ENCODE results near the gene ADGRG1. TPM values are rescaled to one million over a fixed set of nuclear protein-coding genes. Genes with fewer than 3 reads are reported as not detected.

The ADGRG1 gene
- total RNA-seq, 3 donors from 2014 or later (not counting 1 experiment from before 2014, with no cell fraction given): 830 to 949 (median 858) TPM

DNA sequence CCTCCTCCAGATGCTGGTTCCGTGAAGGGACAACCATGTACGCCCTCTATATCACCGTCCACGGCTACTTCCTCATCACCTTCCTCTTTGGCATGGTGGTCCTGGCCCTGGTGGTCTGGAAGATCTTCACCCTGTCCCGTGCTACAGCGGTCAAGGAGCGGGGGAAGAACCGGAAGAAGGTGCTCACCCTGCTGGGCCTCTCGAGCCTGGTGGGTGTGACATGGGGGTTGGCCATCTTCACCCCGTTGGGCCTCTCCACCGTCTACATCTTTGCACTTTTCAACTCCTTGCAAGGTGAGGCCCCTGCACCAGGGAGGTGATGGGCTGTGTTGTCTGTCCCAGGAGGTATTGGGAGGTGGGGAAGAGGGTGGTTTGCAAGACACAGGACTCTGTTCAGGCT lies 57.2 kb downstream of the ADGRG1 start:
- H3K9me3 Mint-ChIP-seq: no peaks in the 10 kb centered on the region
- H3K36me3 Mint-ChIP-seq: no peaks in the 10 kb centered on the region
- H3K27ac Mint-ChIP-seq: no peak overlapping the region
- Histone ChIP-seq H3K27ac (ENCODE audit: low read length) (no peak overlapping the region), H3K4me1 (ENCODE audit: control insufficient read depth, insufficient read depth, low read length) (peaks cover 18% of the 10 kb centered on the region), H3K9me3 (ENCODE audit: control insufficient read depth, insufficient read depth, low read length) (no peaks in the 10 kb centered on the region), H3K36me3 (ENCODE audit: control insufficient read depth, insufficient read depth, low read length) (no peaks in the 10 kb centered on the region), H3K4me3 (ENCODE audit: low read length) (no peak overlapping the region), H3K27me3 (ENCODE audit: control insufficient read depth, insufficient read depth, low read length) (no peaks in the 10 kb centered on the region)
- TF ChIP-seq, protein P1, sequence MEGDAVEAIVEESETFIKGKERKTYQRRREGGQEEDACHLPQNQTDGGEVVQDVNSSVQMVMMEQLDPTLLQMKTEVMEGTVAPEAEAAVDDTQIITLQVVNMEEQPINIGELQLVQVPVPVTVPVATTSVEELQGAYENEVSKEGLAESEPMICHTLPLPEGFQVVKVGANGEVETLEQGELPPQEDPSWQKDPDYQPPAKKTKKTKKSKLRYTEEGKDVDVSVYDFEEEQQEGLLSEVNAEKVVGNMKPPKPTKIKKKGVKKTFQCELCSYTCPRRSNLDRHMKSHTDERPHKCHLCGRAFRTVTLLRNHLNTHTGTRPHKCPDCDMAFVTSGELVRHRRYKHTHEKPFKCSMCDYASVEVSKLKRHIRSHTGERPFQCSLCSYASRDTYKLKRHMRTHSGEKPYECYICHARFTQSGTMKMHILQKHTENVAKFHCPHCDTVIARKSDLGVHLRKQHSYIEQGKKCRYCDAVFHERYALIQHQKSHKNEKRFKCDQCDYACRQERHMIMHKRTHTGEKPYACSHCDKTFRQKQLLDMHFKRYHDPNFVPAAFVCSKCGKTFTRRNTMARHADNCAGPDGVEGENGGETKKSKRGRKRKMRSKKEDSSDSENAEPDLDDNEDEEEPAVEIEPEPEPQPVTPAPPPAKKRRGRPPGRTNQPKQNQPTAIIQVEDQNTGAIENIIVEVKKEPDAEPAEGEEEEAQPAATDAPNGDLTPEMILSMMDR (IDR thresholded peaks at IDR 0.05): no peak
- no peaks in the 10 kb centered on the region for H3K27me3 Mint-ChIP-seq (ENCODE audit: low read depth in 2 of 2)
- ATAC-seq (no peak), DNase-seq (no peak)
- H3K4me1 Mint-ChIP-seq: peaks cover 15 to 20% of the 10 kb centered on the region in 2 donors
- 92% methylated on average over 9 of the region's 11 CpGs for WGBS (ENCODE audit: insufficient coverage)
- intact Hi-C loops (cut with micrococcal nuclease): no loop called here
- H3K4me3 Mint-ChIP-seq: no peak overlapping the region

DNA sequence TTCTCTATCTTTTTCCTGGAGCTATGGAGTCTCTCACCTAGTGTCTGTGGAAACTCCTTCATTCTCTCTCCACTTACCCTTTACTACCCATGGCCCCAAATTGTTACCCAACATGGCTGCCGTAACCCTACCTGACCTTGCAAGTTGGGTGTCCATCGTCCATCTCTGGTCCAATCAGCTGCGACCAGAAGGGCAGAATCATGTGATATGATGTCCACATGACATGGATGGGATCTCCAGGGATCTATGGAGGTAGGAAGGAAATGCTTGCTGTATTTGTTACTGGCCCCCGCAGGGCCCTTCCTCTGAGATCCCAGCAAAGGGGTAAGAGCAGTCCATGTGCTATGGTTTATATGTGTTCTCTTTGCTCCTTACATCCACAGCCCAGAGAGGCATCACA lies 58.1 kb downstream of the ADGRG1 start:
- H3K4me3 ChIP-seq (ENCODE audit: low read length): no peak overlapping the region
- DNase-seq (no peak), ATAC-seq (no peak)
- TF ChIP-seq, protein P1 (IDR thresholded peaks at IDR 0.05): no peak
- H3K4me3 Mint-ChIP-seq: no peak overlapping the region
- H3K27me3 Mint-ChIP-seq (ENCODE audit: low read depth in 2 of 2): no peaks in the 10 kb centered on the region
- H3K9me3 ChIP-seq (ENCODE audit: control insufficient read depth, insufficient read depth, low read length): no peaks in the 10 kb centered on the region
- peaks cover 20% of the 10 kb centered on the region in 2 donors for H3K4me1 Mint-ChIP-seq
- H3K4me1 ChIP-seq (ENCODE audit: control insufficient read depth, insufficient read depth, low read length): peaks cover 25% of the 10 kb centered on the region
- H3K27ac ChIP-seq (ENCODE audit: low read length): no peak overlapping the region
- WGBS (ENCODE audit: insufficient coverage): 73% methylated on average over 4 of the region's 4 CpGs
- H3K27ac Mint-ChIP-seq: no peak overlapping the region
- no peaks in the 10 kb centered on the region for H3K27me3 ChIP-seq (ENCODE audit: control insufficient read depth, insufficient read depth, low read length)
- no peaks in the 10 kb centered on the region for H3K36me3 Mint-ChIP-seq
- H3K36me3 ChIP-seq (ENCODE audit: control insufficient read depth, insufficient read depth, low read length): no peaks in the 10 kb centered on the region
- intact Hi-C loops (cut with micrococcal nuclease): no loop called here
- H3K9me3 Mint-ChIP-seq: no peaks in the 10 kb centered on the region

DNA sequence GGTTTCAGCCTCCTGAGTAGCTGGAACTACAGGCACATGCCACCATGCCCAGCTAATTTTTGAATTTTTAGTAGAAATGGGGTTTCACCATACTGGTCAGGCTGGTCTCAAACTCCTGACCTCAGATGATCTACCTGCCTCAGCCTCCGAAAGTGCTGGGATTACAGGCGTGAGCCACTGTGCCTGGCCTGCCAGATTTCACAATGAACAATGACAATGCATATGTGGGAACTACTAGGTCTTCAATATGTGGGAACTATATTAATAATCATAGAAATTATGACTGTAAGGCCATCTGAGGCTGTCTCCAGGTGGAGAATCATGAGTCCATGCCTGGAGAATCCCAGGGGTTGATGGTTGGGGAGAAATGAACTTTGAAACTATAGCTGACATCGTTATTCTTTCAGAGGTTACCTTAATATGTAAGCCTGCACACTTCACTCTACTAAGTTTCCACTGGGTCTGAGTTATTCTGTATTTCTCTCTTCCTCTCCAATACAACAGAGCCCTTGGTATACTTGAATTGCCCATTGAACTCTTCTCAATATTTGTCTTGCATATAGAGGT lies 59.0 kb downstream of the ADGRG1 start:
- no peaks in the 10 kb centered on the region for H3K36me3 Mint-ChIP-seq
- ATAC-seq (no peak), DNase-seq (no peak)
- Histone ChIP-seq H3K27me3 (ENCODE audit: control insufficient read depth, insufficient read depth, low read length) (no peaks in the 10 kb centered on the region), H3K4me3 (ENCODE audit: low read length) (no peak overlapping the region), H3K4me1 (ENCODE audit: control insufficient read depth, insufficient read depth, low read length) (peaks cover 25% of the 10 kb centered on the region), H3K36me3 (ENCODE audit: control insufficient read depth, insufficient read depth, low read length) (no peaks in the 10 kb centered on the region), H3K27ac (ENCODE audit: low read length) (no peak overlapping the region), H3K9me3 (ENCODE audit: control insufficient read depth, insufficient read depth, low read length) (no peaks in the 10 kb centered on the region)
- peak overlapping the region; percentile 76 to 84 for H3K27ac Mint-ChIP-seq
- no peaks in the 10 kb centered on the region for H3K9me3 Mint-ChIP-seq
- no peaks in the 10 kb centered on the region for H3K27me3 Mint-ChIP-seq (ENCODE audit: low read depth in 2 of 2)
- H3K4me1 Mint-ChIP-seq: peaks cover 20% of the 10 kb centered on the region in 2 donors
- H3K4me3 Mint-ChIP-seq: no peak overlapping the region
- 92% methylated on average over 3 of the region's 3 CpGs for WGBS (ENCODE audit: insufficient coverage)
- intact Hi-C loops (cut with micrococcal nuclease): no loop called here
- TF ChIP-seq, protein P1 (IDR thresholded peaks at IDR 0.05): no peak

DNA sequence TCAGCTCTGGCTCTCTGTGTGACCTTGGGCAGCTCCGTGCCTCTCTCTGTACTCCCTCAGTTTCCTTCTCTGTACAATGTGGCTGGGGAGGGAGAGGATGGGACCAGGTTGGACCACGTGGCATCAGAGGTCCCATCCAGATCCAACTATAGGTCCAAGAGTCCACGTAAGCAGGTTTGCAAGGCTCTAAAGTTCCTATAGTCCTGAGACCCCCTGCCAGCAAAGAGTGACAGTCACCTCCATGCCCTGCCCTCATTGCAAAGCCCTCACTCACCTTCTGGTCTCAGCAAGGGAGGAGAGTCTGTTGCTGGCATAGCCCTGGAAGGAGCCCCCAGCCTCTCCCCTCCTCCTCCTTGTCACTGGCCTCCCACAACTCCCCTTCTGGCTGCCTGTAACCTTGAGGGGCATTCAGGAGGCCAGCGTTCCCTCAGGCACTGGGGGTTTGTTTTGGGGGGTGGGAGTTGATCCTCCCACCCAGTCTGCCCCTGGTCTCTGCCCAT lies 60.1 kb downstream of the ADGRG1 start:
- no peak for ATAC-seq
- Mint-ChIP-seq H3K4me3 (no peak overlapping the region), H3K27me3 (ENCODE audit: low read depth in 2 of 2) (no peaks in the 10 kb centered on the region), H3K36me3 (no peaks in the 10 kb centered on the region), H3K9me3 (no peaks in the 10 kb centered on the region), H3K27ac (peak overlapping the region; percentile 76 to 84), H3K4me1 (peaks cover 20% of the 10 kb centered on the region in 2 donors)
- Histone ChIP-seq H3K36me3 (ENCODE audit: control insufficient read depth, insufficient read depth, low read length) (no peaks in the 10 kb centered on the region), H3K27me3 (ENCODE audit: control insufficient read depth, insufficient read depth, low read length) (no peaks in the 10 kb centered on the region), H3K27ac (ENCODE audit: low read length) (no peak overlapping the region), H3K4me3 (ENCODE audit: low read length) (no peak overlapping the region), H3K9me3 (ENCODE audit: control insufficient read depth, insufficient read depth, low read length) (no peaks in the 10 kb centered on the region), H3K4me1 (ENCODE audit: control insufficient read depth, insufficient read depth, low read length) (peaks cover 25% of the 10 kb centered on the region)
- no peak for DNase-seq
- 83% methylated on average over 2 of the region's 4 CpGs for WGBS (ENCODE audit: insufficient coverage)
- TF ChIP-seq, protein P1 (IDR thresholded peaks at IDR 0.05): no peak
- intact Hi-C loops (cut with micrococcal nuclease): no loop called here
